KBM-7 (cell line): ENCODE results near the gene THUMPD2.

Source experiments
- DNase-seq: peaks from one replicate; pipeline ENCODE4 v3.0.0-alpha.2; 2015
- in situ Hi-C: fragments of 300-500 bp; cut with MboI; formaldehyde crosslinking; loops from 2 replicates; pipeline ENCODE4 v1.14.3; 2020; ENCODE audit warnings: low sequenced_read_pairs, low pct_unique_long_range_greater_than_20kb, mixed read lengths

THUMPD2 gene

DNA sequence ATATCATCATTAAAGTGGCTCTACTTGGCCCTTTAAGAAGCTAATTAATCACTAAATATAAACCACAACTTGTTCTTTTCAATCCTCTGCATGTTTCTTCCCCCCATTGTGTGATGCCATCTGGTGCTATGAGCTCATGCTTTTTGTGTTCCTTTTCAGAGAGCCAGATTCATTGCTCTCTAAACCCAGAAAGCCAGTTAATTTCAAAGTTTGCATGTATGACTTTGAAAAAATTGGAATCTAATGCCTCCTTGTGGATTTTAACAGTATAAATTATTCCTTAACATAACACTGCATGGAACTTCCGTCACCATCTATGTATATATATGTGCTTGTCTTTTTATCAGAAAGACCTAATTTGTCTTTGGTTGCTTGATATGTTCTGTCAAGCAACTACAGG is 82.2 kb downstream of the THUMPD2 start:
- in situ Hi-C loops: no loop called here
- peak; percentile 39 for DNase-seq

DNA sequence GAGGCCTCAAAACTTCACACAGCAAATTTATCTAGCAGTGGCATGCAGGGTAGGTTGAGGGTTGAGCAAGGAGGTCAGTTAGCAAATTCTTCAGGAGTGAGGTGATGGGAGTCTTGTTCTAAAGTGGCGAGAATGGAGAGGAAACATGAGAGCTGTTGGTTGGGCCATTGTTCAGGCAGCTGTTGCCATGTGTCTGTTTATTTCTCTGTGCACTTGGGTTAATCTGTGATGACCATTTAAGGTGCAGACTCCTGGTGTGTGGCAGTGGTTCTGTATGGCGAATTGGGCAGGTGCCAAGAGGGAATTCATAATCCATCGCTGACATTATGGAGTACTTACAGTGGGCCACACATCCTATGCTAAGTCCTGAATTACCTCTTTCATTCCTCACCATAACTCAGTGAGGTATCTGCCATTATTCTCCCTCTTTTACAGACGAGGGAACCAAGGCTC is 82.9 kb downstream of the THUMPD2 start:
- no peak for DNase-seq
- in situ Hi-C loops: no loop called here

DNA sequence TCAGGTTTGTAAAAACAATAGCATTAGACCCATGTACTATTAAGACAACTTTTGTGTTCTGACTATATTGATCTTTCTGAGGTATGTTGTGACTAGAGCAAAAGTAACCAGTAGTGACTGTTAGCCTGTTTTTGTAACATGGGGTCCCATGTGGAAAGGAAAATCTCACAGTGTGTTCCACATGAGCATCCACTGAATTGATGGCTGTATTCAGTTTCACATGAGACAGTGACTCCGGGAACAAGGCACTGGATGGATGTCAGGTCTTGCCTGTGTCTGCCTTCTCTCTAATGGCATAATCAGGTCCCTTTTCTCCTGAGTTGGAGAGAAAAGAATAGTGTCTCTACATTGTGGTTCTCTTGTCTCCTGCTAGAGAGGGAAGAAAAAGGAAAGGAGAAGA is 85.8 kb downstream of the THUMPD2 start:
- no peak for DNase-seq
- in situ Hi-C loops: no loop called here

DNA sequence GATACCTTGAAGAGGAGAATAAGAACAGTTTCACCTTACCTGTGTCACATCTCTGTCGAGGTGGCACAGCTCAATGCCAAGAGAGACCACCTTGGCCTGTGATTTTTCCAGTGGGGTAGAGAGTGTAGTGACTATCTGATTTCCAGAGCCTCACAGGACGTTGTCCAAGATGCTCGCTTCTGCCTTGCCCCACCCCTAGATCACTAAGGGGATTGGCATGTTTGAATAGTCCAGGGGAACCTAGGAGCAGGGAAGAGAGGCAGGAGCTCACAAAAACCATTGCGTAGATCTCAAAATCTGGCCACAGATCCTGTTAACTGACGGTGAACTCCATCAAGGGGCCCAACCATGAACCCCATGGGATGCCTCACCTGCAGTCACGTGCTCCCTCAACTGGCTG is 89.2 kb downstream of the THUMPD2 start:
- in situ Hi-C loops: no loop called here

DNA sequence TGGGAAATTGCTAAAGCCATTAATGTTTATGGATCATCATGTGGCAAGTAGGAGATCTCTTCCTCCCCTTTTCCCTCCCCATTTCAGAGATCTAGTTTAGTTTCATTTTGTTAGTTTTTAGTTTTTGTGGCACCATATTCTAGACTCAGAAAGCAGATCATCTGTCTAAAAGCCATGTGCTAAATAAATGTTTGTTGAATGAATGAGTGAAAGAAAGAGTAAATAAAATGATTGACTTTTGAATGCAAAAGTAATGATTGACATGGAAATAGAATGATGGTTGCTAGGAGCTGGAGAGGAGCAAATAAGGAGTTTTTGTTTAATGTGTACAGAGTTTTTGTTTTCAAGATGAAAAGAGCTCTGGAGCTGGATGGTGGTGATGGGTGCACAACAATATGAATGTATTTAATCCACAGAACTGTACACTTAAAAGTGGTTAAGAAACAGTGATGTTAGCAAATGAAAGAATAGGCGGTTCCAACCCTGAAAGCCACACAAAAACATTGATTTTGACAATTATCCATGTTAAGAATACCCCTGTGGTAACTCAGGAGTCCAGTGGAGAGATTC is 89.7 kb downstream of the THUMPD2 start:
- in situ Hi-C loops: no loop called here
- no peak for DNase-seq

More for the DNA sequence above, 89.2 kb downstream of the THUMPD2 start:
- no peak for DNase-seq

DNA sequence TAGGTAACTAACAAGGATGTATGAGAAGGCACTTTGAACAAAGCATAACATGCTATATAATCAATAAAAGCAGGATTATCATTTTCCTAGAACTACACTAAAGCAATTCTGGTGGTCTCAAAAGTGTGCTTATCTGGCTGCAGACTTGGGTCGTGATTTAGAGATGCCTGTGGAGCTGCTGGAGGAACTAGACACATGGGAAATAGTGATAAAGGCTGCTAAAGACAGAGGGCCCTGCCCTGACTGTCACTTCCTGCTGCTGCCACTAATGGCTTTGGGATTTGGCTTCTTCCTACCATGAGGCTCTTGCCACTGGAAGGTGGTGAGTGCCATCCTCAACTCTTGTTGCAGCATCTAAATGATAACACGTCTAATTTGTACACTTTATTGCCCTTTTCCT is 90.9 kb downstream of the THUMPD2 start:
- in situ Hi-C loops: no loop called here
- DNase-seq: peak; percentile 51

DNA sequence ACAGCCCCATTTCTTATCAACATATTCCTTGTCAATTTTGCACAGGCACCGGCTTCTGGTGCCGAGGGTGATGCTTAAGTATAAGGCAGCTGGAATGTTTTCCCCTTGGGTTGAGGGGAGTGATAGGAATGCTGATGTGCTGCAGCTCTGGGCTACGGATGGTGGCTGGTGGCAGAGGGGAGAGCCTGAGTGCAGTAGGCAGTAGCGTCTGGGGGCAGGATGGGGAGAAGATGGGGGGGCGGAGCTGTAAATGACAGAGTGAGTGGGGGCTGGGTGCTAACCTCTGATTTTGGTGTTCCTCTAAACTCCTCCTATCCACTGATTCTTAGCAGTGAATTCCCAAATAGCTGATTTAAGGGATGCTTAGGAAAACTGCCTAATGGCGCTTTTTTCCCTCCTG is 92.6 kb downstream of the THUMPD2 start:
- no peak for DNase-seq
- in situ Hi-C loops: no loop called here
